Measurements from ENCODE around the gene RTKN2.

Gene RTKN2

DNA sequence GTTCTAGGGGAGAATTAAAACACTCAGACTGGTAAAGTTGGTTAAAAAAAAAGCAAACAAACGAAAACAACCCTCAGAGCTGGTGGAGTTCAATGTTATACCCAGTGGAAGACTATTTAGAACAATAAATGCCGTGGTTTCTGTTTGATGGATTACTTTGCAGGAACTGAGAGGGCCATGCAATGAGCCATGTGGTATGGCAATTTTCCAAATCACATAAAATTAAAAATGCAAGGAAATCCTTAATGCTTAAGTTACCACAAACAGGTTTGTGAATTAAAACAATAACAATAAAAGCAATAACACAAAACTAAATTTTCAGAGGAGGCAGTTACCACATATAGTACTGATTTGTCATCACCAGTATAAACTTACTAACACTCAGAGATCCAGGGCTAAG is 96.9 kb downstream of the RTKN2 start:
- no peak for DNase-seq (ENCODE audit: low read depth)

DNA sequence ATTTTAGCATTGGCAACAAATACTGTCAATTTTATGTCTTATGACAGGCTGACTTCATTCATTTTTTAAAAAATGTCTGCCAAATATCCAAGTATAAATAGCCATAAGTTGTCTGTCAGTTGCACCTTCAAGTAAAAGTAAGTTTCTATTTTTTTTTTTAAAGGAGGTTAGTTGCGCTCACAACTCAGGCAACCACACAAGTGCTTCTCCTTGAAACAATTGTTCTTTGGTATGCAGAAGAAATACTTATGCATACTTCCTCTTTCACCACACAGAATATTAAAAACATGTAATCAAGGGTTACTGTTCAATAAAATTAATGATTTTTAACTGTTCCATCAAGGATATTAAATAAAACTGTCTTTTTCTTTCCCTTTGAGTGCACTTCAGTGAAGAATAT is 97.9 kb downstream of the RTKN2 start:
- no peak for DNase-seq (ENCODE audit: low read depth)

DNA sequence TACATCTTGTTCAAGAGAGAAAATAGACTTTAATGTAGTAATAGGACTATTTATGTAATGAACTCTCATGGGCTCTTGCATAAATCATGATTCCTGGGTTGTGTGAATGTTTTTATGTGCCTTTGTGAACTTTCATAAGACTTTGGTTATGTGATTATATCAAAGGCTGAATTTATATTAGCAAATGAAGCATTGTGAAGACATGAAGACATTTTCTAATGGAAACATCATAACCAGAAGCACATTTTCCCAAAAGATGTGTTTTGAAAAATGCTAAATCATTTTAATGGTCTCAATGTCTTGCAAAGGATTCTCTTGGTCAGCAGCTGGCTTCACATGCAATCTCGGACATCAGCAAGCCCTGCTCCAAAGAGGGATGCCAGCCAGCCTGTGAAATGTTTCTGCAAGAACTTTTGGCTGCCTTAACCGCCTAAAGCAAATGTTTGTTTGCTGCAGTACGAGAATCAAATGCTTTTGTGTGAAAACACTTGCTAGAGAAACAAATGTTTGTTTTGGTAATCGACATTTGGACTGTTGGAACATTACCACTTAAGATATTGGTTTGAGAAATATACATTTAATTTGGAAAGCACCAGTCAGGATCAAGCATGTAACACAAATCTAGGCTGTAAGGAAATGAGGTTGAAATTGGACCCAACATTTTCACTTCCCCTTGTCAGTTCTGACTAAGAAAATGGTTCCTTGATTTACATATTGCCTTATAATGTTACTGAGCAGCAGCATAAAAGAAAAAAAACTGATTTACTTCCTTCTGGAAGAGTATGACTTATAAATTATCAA is 102.1 kb downstream of the RTKN2 start:
- no peak for DNase-seq (ENCODE audit: low read depth)

DNA sequence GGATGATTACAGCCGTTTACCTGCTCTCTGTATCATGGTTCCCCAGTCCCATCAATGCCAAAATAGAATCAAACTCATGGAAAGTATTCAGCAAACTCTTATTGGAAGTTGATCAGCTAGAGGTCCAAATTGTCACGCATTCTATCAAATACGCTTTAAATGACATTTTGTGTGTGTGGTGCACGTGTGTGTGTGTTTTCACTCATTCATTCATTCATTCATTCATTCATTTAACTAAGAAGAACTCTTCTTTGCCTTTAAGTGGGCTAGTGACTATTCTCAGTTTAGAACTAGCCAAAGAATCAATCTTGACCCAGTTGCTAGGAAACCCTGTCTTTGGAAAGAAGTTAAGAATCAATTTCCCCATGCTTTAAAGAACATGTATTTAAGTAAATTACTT is 102.8 kb downstream of the RTKN2 start:
- no peak for DNase-seq (ENCODE audit: low read depth)

DNA sequence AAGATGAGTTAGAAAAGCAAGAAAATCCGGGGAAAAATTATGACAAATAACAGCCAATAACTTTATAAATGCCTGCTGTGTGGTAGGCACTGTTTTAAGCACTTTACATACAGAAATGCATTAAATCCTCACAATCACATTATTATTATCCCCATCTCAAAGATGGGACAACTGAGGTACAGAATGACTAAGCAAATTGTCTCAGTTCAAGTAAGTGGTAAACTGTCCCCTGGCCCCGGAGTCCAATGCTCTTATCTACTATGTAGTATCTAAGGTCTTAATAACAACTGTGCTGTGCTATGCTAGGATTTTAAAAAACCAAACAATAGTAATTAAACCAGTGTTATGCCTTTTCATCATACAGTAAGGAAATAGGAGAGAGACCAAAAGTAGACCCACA is 105.6 kb downstream of the RTKN2 start:
- DNase-seq (ENCODE audit: low read depth): no peak

DNA sequence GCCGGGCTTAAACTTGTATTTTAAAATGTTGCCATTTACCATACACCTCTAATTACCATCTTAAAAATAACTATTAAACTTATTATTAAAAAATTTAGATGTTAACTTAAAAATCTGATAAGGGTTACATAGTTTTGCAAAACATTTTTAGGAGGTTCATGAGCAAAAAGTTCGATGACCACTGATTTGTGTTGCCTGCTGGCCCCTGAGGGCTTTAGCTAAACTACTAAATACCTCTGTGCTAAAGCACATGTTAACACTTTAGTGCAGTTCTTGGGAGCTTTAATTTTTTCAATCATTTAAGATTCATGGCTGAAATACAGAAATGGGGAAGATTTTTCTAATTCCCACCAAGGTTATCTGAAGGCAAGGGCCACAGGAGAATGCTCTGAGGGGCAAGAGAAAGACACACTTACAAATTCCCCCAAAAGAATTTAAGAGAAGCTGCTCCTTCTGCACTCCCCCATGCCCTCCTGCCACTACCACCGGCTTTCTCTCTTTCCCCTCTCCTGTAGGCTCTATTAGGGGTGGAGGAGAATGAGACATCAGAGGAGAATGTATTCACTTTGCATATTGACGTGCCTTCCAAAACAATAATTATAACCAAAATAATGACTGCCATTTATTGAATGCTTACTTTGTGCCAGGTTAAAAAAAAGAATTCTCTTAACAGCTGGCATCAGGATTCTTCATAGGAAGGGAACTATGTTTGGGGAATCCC is 106.2 kb downstream of the RTKN2 start:
- no peak for DNase-seq (ENCODE audit: low read depth)

DNA sequence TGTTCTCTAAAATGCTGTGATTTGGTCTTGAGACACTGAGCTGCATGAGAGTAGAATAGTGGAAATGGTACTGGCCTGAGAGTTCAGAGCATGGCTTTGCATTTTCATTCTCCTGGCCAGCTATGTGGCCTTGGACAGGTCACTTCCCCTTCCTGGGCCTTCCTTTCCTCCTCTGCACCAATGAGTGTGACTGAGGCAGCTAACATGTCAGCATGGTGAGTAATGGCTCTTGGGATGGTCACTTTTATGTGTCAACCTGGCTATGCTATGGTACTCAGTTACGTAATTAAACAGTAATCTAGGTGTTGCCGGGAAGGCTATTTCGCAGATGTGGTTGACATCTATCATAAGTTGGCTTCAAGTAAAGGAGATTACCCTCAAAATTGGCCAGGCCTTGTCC is 109.3 kb downstream of the RTKN2 start:
- DNase-seq (ENCODE audit: low read depth): no peak

DNA sequence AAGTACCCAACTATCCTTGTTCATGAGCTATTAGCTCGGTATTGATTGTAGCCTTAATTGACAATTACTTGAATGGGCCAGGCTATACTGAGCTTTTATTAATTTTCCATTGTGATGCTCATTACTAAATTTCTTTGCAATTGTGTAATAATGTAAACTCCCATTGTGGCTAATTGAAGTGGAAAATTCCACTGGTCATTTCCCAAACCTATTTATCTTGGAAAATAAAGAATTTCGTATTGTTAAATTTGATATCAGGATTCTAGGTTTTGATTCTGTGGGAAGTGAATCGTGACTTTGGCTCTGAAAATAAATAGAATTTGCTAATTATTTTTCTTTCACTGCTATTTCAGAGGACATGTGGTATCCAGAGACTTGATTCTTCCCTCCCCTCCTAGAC is 111.0 kb downstream of the RTKN2 start:
- DNase-seq (ENCODE audit: low read depth): no peak

DNA sequence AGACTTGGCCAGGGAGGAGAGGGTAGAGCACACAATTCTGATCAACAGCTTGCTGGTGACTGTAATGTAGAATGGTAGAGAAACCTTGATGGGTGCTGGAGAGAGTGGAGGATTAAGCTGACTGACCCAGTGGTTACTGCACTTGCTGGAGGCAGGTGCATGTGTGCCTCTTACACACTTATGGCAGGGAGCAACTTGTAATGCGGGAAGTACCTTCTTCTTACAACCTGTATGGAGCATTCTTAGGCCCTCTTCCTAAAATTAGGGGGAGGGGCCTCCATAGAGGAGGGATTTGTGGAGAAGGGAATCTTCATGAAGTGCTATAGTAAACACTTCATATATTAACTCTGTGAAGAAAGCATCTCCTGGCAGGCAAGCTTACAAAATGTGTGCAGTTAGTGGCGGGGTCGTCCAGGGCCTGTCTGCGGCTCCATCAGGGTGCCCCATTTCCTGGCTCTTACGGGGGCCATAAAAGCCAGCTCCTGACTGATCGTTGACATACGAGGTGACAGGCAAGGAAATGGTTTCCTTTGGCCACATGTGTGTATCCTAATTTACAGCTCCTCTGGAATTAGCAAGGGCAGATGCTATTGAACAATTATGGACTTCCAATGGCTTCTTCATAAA is 113.5 kb downstream of the RTKN2 start:
- no peak for DNase-seq (ENCODE audit: low read depth)

DNA sequence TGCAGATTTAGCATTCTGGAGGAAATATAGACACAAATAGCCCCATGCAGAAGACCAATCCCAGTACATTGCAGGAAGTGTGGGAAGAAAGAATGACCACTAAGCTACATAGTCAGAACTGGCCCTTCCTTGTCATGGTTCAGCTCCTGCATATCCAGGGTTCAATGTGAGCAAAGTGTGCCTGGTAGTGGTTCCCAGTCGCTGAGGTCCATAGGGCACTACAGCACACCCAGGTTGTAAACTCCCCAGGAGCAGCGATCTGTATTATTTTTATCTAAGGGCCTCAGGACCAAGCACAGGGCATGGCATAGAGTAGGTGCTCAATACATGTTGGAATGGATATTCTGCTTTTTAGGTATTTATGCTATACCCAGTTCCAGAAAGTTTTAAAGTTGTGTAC is 114.4 kb downstream of the RTKN2 start:
- no peak for DNase-seq (ENCODE audit: low read depth)

DNA sequence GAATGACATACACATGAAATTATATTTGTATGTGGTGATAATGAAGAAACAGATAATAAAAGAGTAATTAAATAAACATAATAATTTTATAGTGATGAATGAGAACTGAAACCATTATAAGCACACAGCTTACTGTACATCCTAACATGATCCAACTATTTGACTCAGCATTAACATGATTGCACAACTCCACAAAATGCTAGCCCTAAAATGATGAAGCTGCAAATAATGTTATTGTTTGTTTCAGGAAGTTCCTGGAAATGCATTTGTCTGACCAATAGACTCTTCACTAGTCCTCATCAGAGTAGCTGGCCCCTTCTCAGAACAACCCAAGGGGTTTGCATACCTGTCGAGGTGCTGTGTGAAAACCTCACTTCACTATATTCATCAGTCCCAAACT is 115.5 kb downstream of the RTKN2 start:
- DNase-seq (ENCODE audit: low read depth): no peak

DNA sequence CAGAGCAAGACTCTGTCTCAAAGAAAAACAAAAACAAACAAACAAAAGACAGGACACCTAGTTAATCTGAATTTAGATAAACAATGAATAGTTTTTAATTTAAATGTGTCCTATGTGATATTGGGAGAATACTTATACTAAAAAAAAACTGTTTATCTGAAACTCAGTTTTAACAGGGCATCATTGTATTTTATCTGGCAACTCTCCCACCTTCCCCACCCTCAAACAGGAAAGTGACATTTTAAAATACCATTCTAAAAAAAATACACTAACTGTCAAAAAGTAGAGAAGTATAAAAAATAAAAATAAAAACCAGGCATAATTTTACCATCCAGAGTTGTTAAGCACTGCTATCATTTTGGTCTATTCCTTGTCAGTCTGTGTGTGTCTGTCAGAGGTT is 119.0 kb downstream of the RTKN2 start:
- no peak for DNase-seq (ENCODE audit: low read depth)

DNA sequence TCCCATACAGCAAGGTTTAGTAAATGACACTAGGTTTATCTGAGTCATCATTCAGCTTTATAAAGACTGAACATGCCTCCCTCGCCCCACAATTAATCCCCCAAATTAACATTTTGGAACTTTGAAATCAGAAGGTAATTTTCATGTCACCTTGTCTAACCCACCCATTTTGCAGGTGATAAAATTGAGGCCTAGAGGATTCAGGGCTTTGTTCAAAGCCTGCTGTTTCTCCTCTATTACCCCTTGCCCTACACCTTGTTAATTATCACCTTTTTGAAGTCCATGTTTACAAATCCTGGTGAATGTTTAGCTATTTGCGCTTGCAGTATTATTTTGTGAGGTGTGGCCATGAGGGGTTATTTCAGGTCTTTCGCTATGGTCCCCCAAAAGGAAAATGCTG is 120.5 kb downstream of the RTKN2 start:
- DNase-seq (ENCODE audit: low read depth): no peak

DNA sequence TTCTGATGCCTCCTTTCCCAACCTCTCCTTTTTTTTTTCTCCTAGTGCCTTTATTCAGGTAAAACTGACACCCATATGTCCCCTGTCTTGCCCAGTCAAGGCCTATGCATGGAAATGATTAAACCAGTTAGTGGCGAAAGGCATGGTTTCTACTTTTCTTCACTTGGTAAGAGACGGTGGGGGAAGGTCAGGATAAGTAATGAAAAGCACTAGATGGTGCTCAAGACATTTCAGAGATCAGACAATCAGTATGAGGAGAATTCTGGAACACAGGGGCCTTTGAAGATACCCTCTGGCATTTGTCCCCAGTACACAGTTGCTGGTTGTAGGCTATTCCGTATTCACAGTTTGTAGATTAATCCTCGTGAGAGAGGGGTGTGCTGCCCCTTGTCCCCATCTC is 121.2 kb downstream of the RTKN2 start:
- no peak for DNase-seq (ENCODE audit: low read depth)

DNA sequence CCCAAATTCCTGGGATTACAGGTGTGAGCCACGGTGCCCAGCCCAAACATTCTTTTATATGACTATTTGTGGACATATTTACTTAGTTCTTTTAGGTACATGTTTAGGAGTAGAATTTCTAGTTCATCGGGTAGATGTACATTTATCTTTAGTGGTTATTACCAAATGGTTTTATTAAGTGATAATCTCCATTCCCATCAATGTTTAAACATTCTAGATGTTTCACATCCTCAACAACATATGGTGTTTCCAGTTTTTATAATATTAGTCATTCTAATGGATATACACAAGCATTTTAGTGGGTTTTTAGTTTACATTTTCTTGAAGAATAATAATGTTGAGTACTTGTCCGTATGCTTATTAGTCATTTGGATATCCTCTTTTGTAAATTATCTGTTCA is 131.7 kb downstream of the RTKN2 start:
- no peak for DNase-seq (ENCODE audit: low read depth)

DNA sequence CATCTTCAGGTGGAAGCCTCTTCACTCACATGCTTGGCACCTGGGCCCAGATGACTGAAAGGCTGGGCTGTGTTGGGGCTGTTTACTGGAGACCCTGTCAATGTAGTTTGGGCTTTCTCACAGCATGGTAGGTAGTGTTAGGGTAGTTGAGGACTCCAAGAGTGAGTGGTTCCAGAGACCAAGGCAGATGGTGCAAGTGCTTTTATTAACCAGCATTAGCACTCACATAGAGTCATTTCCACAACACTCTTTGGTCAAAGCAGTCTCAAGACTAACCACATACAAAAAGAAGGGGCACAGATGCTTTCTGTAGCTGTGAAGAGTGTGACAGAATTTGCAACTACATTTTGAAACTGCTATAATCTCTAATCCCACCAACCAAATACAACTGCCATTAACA is 135.0 kb downstream of the RTKN2 start:
- no peak for DNase-seq (ENCODE audit: low read depth)
